Hepatocyte (in vitro differentiated cells): ENCODE measurements around the gene KRTAP10-2. TPM values are rescaled to one million over a fixed set of nuclear protein-coding genes. Genes with fewer than 3 reads are reported as not detected.

ENCODE experiments used
- DNase-seq: peaks from one replicate; pipeline ENCODE4 v3.0.0-alpha.2; 2016; ENCODE audit warnings: low spot score
- H2AFZ ChIP-seq: fragments of 200-600 bp; sonication (generic); 2 replicates; pipeline ENCODE4 v1.6.0; 2016; ENCODE audit warnings: antibody characterized with exemption, mild to moderate bottlenecking
- H3K27ac ChIP-seq: fragments of 200-600 bp; sonication (generic); 2 replicates; pipeline ENCODE4 v1.5.1; 2016; ENCODE audit warnings: mild to moderate bottlenecking
- H3K27me3 ChIP-seq: fragments of 200-600 bp; sonication (generic); 2 replicates; pipeline ENCODE4 v1.6.1; 2016
- H3K36me3 ChIP-seq: fragments of 200-600 bp; sonication (generic); replicated peaks from 2 replicates; pipeline ENCODE4 v1.5.1; 2016; ENCODE audit warnings: low read depth; ENCODE audit not compliant: insufficient read depth
- H3K4me1 ChIP-seq: fragments of 200-600 bp; sonication (generic); 2 replicates; pipeline ENCODE4 v1.5.1; 2016; ENCODE audit warnings: mild to moderate bottlenecking, moderate library complexity; ENCODE audit not compliant: insufficient read depth
- H3K4me2 ChIP-seq: fragments of 200-600 bp; sonication (generic); 2 replicates; pipeline ENCODE4 v1.6.0; 2016
- H3K4me3 ChIP-seq: fragments of 200-600 bp; sonication (generic); 2 replicates; pipeline ENCODE4 v1.5.1; 2016; ENCODE audit warnings: mild to moderate bottlenecking
- H3K79me2 ChIP-seq: fragments of 200-600 bp; sonication (generic); 2 replicates; pipeline ENCODE4 v1.6.0; 2017; ENCODE audit warnings: mild to moderate bottlenecking
- H3K9me2 ChIP-seq: fragments of 200-600 bp; sonication (generic); replicated peaks from 2 replicates; pipeline ENCODE4 v1.6.0; 2017; ENCODE audit warnings: mild to moderate bottlenecking; ENCODE audit not compliant: insufficient read depth
- H3K9me3 ChIP-seq: fragments of 200-600 bp; sonication (generic); 2 replicates; pipeline ENCODE4 v1.5.1; 2016; ENCODE audit warnings: low read depth, mild to moderate bottlenecking
- H4K20me1 ChIP-seq: fragments of 200-600 bp; sonication (generic); 2 replicates; pipeline ENCODE4 v1.6.0; 2016; ENCODE audit warnings: mild to moderate bottlenecking; ENCODE audit not compliant: insufficient read depth, poor library complexity, severe bottlenecking
- EZH2 ChIP-seq: fragments of 200-600 bp; sonication (generic); IDR thresholded peaks from 2 replicates; pipeline ENCODE4 v1.6.1; 2016; ENCODE audit warnings: antibody characterized with exemption, mild to moderate bottlenecking, borderline replicate concordance
- EZH2phosphoT487 ChIP-seq: fragments of 200-600 bp; sonication (generic); IDR thresholded peaks from one replicate; pipeline ENCODE4 v1.6.1; 2018; ENCODE audit warnings: antibody characterized with exemption, mild to moderate bottlenecking, low read depth, moderate library complexity; ENCODE audit not compliant: unreplicated experiment, severe bottlenecking
- WGBS: methylation state at CpG from one replicate; pipeline ENCODE4 v1.1.6; 2016; ENCODE audit warnings: low lambda C conversion rate; ENCODE audit errors: missing lambda C conversion rate; 5-methylcytosine and 5-hydroxymethylcytosine counted together
- polyA plus RNA-seq: library from polyadenylated mRNA; unstranded; fragments of >200 nt; fragmentation: Nextera tagmentation; extraction: Ambion mirVana; gene quantifications from 2 replicates; pipeline ENCODE4 v1.2.1, GENCODE V29; 2016
- total RNA-seq: library from RNA; depleted of rRNA; stranded (reverse); fragments of >200 nt; gene quantifications from 2 replicates; pipeline ENCODE4 v1.2.3, GENCODE V29; 2014
- TF ChIP-seq, protein P1 (sequence below): fragments of 200-600 bp; sonication (generic); IDR thresholded peaks from 2 replicates; pipeline ENCODE4 v1.5.1; 2016; ENCODE audit warnings: antibody characterized with exemption, mild to moderate bottlenecking; ENCODE audit not compliant: poor library complexity

KRTAP10-2 gene
- total and polyA plus RNA-seq, 2 experiments from 2014 or later, result not detected

DNA sequence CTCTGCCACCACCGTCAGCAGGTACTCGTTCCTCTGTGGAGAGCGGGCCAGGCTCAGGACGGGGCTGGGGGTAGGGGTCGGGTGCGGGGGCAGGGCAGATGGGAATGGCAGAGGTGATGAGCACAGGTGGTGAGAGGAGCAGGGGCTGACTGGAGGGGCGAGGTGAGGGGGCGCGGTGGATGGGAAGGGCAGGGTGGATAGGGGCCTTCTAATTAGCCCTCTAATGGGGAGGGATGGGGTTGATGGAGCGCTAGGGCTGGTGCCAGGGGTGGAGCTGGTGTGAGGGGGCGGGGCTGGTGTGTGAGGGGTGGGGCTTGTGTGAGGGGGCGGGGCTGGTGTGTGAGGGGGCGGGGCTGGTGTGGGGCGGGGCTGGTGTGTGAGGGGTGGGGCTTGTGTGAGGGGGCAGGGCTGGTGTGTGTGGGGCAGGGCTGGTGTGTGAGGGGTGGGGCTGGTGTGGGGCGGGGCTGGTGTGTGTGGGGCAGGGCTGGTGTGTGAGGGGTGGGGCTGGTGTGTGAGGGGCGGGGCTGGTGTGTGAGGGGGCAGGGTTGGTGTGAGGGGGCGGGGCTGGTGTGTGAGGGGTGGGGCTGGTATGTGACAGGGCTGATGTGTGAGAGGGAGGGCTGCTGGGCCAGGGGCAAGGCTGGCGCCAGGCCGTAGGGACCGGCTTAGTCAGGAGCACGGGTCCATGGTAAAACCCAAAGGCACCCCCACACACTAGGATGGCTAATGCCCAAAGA lies 17.2 kb downstream of the KRTAP10-2 start:
- no peak overlapping the region for H3K4me3 ChIP-seq
- no peaks in the 10 kb centered on the region for H3K9me2 ChIP-seq
- no peaks in the 10 kb centered on the region for H3K36me3 ChIP-seq
- H3K4me1 ChIP-seq, result no peaks in the 10 kb centered on the region
- H3K79me2 ChIP-seq, result no peaks in the 10 kb centered on the region
- no peak overlapping the region for H3K4me2 ChIP-seq
- H4K20me1 ChIP-seq, result no peaks in the 10 kb centered on the region
- 94% methylated on average over 11 of the region's 21 CpGs for WGBS
- DNase-seq, result no peak
- no peak for TF ChIP-seq EZH2phosphoT487
- no peak for TF ChIP-seq EZH2
- H3K27ac ChIP-seq, result no peak overlapping the region
- no peaks in the 10 kb centered on the region for H3K27me3 ChIP-seq
- H3K9me3 ChIP-seq, result no peaks in the 10 kb centered on the region
- no peak overlapping the region for H2AFZ ChIP-seq

DNA sequence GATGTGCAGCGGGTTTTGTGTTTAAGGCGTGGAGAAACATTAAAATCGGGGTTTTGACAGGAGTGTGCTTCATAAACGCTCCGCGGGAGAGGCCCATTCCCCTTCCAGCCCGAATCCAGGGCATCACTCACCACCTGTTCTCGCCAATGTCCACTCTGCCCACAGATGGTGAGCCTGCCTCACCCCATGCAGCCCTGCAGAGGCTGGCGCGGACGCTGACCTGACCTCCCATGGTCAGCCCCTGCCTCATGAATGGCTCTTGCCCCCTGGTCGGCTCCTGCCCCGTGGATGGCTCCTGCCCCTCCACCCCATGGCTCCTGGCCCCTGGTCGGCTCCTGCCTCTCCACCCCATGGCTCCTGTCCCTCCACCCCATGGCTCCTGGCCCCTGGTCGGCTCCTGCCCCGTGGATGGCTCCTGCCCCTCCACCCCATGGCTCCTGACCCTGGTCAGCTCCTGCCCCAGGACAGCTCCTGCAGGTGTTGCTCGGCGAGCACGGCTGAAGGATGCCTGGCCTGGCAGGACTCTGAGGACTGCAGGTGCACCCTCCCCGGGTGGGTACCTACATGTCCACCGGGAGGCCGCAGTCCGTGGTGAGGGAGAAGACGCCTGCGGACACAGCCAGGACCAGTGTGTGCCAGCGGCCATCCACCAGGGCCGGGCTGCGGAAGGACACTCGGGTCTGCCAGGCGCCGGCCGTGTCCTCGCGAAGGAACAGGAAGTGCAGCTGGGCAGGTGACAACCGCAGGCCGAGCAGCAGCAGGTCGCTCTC lies 18.0 kb downstream of the KRTAP10-2 start:
- H3K27me3 ChIP-seq, result no peaks in the 10 kb centered on the region
- no peak overlapping the region for H3K27ac ChIP-seq
- no peak for DNase-seq
- H3K4me3 ChIP-seq, result no peak overlapping the region
- H4K20me1 ChIP-seq, result no peaks in the 10 kb centered on the region
- no peak overlapping the region for H2AFZ ChIP-seq
- no peaks in the 10 kb centered on the region for H3K4me1 ChIP-seq
- no peaks in the 10 kb centered on the region for H3K9me2 ChIP-seq
- TF ChIP-seq, protein P1, sequence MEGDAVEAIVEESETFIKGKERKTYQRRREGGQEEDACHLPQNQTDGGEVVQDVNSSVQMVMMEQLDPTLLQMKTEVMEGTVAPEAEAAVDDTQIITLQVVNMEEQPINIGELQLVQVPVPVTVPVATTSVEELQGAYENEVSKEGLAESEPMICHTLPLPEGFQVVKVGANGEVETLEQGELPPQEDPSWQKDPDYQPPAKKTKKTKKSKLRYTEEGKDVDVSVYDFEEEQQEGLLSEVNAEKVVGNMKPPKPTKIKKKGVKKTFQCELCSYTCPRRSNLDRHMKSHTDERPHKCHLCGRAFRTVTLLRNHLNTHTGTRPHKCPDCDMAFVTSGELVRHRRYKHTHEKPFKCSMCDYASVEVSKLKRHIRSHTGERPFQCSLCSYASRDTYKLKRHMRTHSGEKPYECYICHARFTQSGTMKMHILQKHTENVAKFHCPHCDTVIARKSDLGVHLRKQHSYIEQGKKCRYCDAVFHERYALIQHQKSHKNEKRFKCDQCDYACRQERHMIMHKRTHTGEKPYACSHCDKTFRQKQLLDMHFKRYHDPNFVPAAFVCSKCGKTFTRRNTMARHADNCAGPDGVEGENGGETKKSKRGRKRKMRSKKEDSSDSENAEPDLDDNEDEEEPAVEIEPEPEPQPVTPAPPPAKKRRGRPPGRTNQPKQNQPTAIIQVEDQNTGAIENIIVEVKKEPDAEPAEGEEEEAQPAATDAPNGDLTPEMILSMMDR, result no peak
- no peak for TF ChIP-seq EZH2
- no peak for TF ChIP-seq EZH2phosphoT487
- no peaks in the 10 kb centered on the region for H3K79me2 ChIP-seq
- no peak overlapping the region for H3K4me2 ChIP-seq
- H3K36me3 ChIP-seq, result no peaks in the 10 kb centered on the region
- no peaks in the 10 kb centered on the region for H3K9me3 ChIP-seq
- WGBS, result 93% methylated on average over 32 of the region's 37 CpGs

DNA sequence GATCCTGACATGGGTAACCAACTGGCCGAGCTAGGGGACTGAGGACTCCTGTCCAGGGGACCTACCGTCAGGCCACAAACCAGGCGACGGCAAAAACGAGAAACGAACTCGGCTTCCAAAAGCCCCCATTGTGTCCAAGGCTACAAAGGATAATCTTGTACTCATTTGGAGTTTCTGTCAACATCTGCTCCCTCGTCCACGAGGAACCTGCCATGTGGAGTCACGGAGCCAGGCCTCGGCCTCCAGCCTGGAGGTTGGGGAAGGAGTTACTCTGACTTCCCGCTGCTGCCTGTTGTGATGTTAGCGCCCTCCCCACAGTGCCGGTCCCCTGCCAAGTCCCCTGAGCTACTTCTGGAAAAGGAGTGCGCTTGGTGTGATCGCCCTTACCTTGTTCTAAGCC lies 18.6 kb downstream of the KRTAP10-2 start:
- H3K27me3 ChIP-seq, result no peaks in the 10 kb centered on the region
- no peaks in the 10 kb centered on the region for H3K36me3 ChIP-seq
- H4K20me1 ChIP-seq, result no peaks in the 10 kb centered on the region
- no peak overlapping the region for H3K4me2 ChIP-seq
- H3K27ac ChIP-seq, result no peak overlapping the region
- no peak overlapping the region for H3K4me3 ChIP-seq
- H2AFZ ChIP-seq, result no peak overlapping the region
- DNase-seq, result no peak
- H3K9me2 ChIP-seq, result no peaks in the 10 kb centered on the region
- H3K4me1 ChIP-seq, result no peaks in the 10 kb centered on the region
- TF ChIP-seq, protein P1, result no peak
- TF ChIP-seq EZH2phosphoT487, result no peak
- no peak for TF ChIP-seq EZH2
- no peaks in the 10 kb centered on the region for H3K79me2 ChIP-seq
- WGBS, result 94% methylated on average over 16 of the region's 16 CpGs
- H3K9me3 ChIP-seq, result no peaks in the 10 kb centered on the region
